Psoas muscle (tissue), 8 donors: ENCODE data around the gene WDR91. TPM values are rescaled to one million over a fixed set of nuclear protein-coding genes. Genes with fewer than 3 reads are reported as not detected.

Experiments used
- ATAC-seq, 4 donors: fragments of 200-7000 bp; cut with Tn5 transposase; one replicate each; pipeline ENCODE4 v1.9.1; 2020; ENCODE audit warnings: moderate library complexity in 3 of 4, mild to moderate bottlenecking in 2 of 4
- DNase-seq, 2 donors: peaks; one replicate each; pipeline ENCODE4 v3.0.0-alpha.2; 2020
- H3K27ac ChIP-seq: fragments of 200-600 bp; one replicate; pipeline ENCODE4 v1.8.0; 2022
- H3K27me3 ChIP-seq, 3 donors: fragments of 200-600 bp in 1 of 3; one replicate each; pipeline versions ENCODE4 v1.6.1 to v1.8.0; 2013 to 2022; ENCODE audit warnings: low read length in 2 of 3, mild to moderate bottlenecking in 2 of 3, moderate library complexity in 1 of 3; ENCODE audit not compliant: insufficient read depth in 3 of 3
- H3K36me3 ChIP-seq, 2 donors: fragments of 200-600 bp in 1 of 2; one replicate each; pipeline versions ENCODE4 v1.6.1 to v1.8.0; 2013 to 2022; ENCODE audit warnings: low read depth in 1 of 2, mild to moderate bottlenecking in 1 of 2, moderate library complexity in 1 of 2; ENCODE audit not compliant: insufficient read depth in 1 of 2
- H3K4me1 ChIP-seq: fragments of 200-600 bp; one replicate; pipeline ENCODE4 v1.8.0; 2022
- H3K4me3 ChIP-seq: fragments of 200-600 bp; one replicate; pipeline ENCODE4 v1.8.0; 2022; ENCODE audit warnings: mild to moderate bottlenecking
- H3K9me3 ChIP-seq: fragments of 200-600 bp; one replicate; pipeline ENCODE4 v1.8.0; 2022
- CTCF ChIP-seq: fragments of 200-600 bp; IDR thresholded peaks from one replicate; pipeline ENCODE4 v1.8.0; 2022; ENCODE audit warnings: antibody characterized with exemption
- WGBS, 3 donors: extraction: QIAGEN DNeasy Blood & Tissue Kit; methylation state at CpG; one replicate each; pipeline versions ENCODE4 v1.1.6 to v1.1.7; 2013; 5-methylcytosine and 5-hydroxymethylcytosine counted together
- intact Hi-C, 2 donors: fragments of 100-400 bp; cut with DNase I; formaldehyde crosslinking; loops; one replicate each; pipeline versions ENCODE4 v1.11.0 to v1.14.2; 2022
- polyA plus RNA-seq, 3 donors: library from polyadenylated mRNA; stranded (reverse); fragments of 200-250 nt; gene quantifications; one replicate each; pipeline ENCODE4 v1.2.3, GENCODE V29; 2013
- total RNA-seq, 4 donors: library from RNA; stranded (reverse); fragmentation: NEBNext Ultra II Directional in 2 of 4; extraction: Animal tissue kit (Norgen Biotek cat#: 25700) in 2 of 4; gene quantifications; one replicate each; pipeline versions ENCODE4 v1.2.1 to v1.2.4, GENCODE V29; 2021 to 2023
- donor health status: healthy with polysubstance abuse.
- donor health status: DM: no; HTN: no; CAD: no; lungs with moderate emphysema.
- donor health status: Bipolar disorder and iron deficiency.
- donor health status: healthy.
- donor health status: DM: yes; HTN: yes; CAD: no.
- donor health status: DM: no; HTN: no; CAD: no.
- donor health status: DM: no; HTN: no; CAD: no.
- donor health status: DM: yes; HTN: yes; CAD: no.

Gene WDR91
- total and polyA plus RNA-seq, 7 donors: 2.7 to 23.6 (median 4.8) TPM

GRCh38 chr7:135156290-135156689 lies 55.0 kb downstream of the WDR91 start:
- H3K4me1 ChIP-seq: peaks cover 57% of the 10 kb centered on the region
- peaks cover 11% of the 10 kb centered on the region for H3K9me3 ChIP-seq
- DNase-seq (no peak), ATAC-seq (no peak)
- peaks cover 0 to 25% of the 10 kb centered on the region in 2 donors for H3K36me3 ChIP-seq
- H3K27me3 ChIP-seq: no peaks in the 10 kb centered on the region
- peak overlapping the region; percentile 100 for H3K27ac ChIP-seq
- H3K4me3 ChIP-seq: peak overlapping the region; percentile 78
- intact Hi-C loops: no loop called here
- WGBS, 3 donors: 90 to 95% (median 91%) methylated on average over 1 of the region's 1 CpG
- no peak for TF ChIP-seq CTCF

- H3K4me1 ChIP-seq: peaks cover 52% of the 10 kb centered on the region
- peaks cover 11% of the 10 kb centered on the region for H3K9me3 ChIP-seq
- H3K27me3 ChIP-seq: no peaks in the 10 kb centered on the region
- peaks cover 0 to 31% of the 10 kb centered on the region in 2 donors for H3K36me3 ChIP-seq
- no peak for DNase-seq
- WGBS, 3 donors: 58 to 94% (median 59%) methylated on average over 1 of the region's 1 CpG
- peak overlapping the region; percentile 34 for H3K27ac ChIP-seq
- ATAC-seq: no peak
- peak overlapping the region; percentile 78 for H3K4me3 ChIP-seq
- intact Hi-C loops: no loop called here
- TF ChIP-seq CTCF: no peak
These were observed 56.6 kb downstream of the WDR91 start for GRCh38 chr7:135154734-135155133.

GRCh38 chr7:135152442-135152841 lies 58.9 kb downstream of the WDR91 start:
- Histone ChIP-seq H3K27ac (peak overlapping the region; percentile 97), H3K4me3 (peak overlapping the region; percentile 78), H3K4me1 (peaks cover 35% of the 10 kb centered on the region), H3K36me3 (peaks cover 0 to 31% of the 10 kb centered on the region in 2 donors), H3K27me3 (no peaks in the 10 kb centered on the region), H3K9me3 (peaks cover 11% of the 10 kb centered on the region)
- no peak for TF ChIP-seq CTCF
- DNase-seq (no peak), ATAC-seq (no peak)
- intact Hi-C loops: no loop called here
- 42 to 100% (median 97%) methylated on average over 1 of the region's 1 CpG for WGBS, 3 donors

- H3K36me3 ChIP-seq: peaks cover 0 to 24% of the 10 kb centered on the region in 2 donors
- H3K4me1 ChIP-seq: peaks cover 34% of the 10 kb centered on the region
- DNase-seq (no peak), ATAC-seq (peak in 3 of 4 donors; percentile 18 to 44 (median 19))
- peak overlapping the region; percentile 97 for H3K27ac ChIP-seq
- intact Hi-C loops: no loop called here
- no peaks in the 10 kb centered on the region for H3K27me3 ChIP-seq
- peaks cover 10% of the 10 kb centered on the region for H3K9me3 ChIP-seq
- TF ChIP-seq CTCF: no peak
- 54 to 76% (median 61%) methylated on average over 6 of the region's 6 CpGs for WGBS, 3 donors
- H3K4me3 ChIP-seq: peak overlapping the region; percentile 78
These were observed 59.8 kb downstream of the WDR91 start for GRCh38 chr7:135151533-135151932.

GRCh38 chr7:135151132-135151531 lies 60.2 kb downstream of the WDR91 start:
- 75 to 83% (median 78%) methylated on average over 2 of the region's 2 CpGs for WGBS, 3 donors
- Histone ChIP-seq H3K36me3 (peaks cover 0 to 24% of the 10 kb centered on the region in 2 donors), H3K4me3 (peak overlapping the region; percentile 78), H3K27ac (peak overlapping the region; percentile 97), H3K9me3 (peaks cover 6% of the 10 kb centered on the region), H3K27me3 (no peaks in the 10 kb centered on the region), H3K4me1 (peaks cover 37% of the 10 kb centered on the region)
- DNase-seq (no peak), ATAC-seq (no peak)
- TF ChIP-seq CTCF: no peak
- intact Hi-C loops: no loop called here
